K562 (cell line): ENCODE results near the gene FRYL. TPM values are rescaled to one million over a fixed set of nuclear protein-coding genes. Genes with fewer than 3 reads are reported as not detected.

Experiments used
- EHMT2 ChIP-seq: fragments of 450-650 bp; IDR thresholded peaks from 2 replicates; pipeline ENCODE4 v1.6.1; 2018; ENCODE audit warnings: antibody characterized with exemption
- FOXP1 ChIP-seq: sonication (generic); formaldehyde crosslinking; IDR thresholded peaks from 2 replicates; pipeline ENCODE4 v1.8.0; 2022; ENCODE audit warnings: mild to moderate bottlenecking, missing genetic modification reagents
- GATAD2B ChIP-seq: fragments of 450-650 bp; IDR thresholded peaks from 2 replicates; pipeline ENCODE4 v1.6.1; 2017; ENCODE audit warnings: mild to moderate bottlenecking, borderline replicate concordance
- HNRNPL ChIP-seq: fragments of 200-400 bp; formaldehyde crosslinking; IDR thresholded peaks from 2 replicates; pipeline ENCODE4 v1.6.1; 2017; ENCODE audit warnings: low read depth, mild to moderate bottlenecking, low read length
- LCOR ChIP-seq: sonication (generic); formaldehyde crosslinking; IDR thresholded peaks from 2 replicates; pipeline ENCODE4 v1.8.0; 2022; ENCODE audit warnings: mild to moderate bottlenecking, missing genetic modification reagents
- NCOA4 ChIP-seq: fragments of 450-650 bp; IDR thresholded peaks from 2 replicates; pipeline ENCODE4 v1.6.1; 2018; ENCODE audit warnings: mild to moderate bottlenecking; ENCODE audit not compliant: partially characterized antibody
- NFE2 ChIP-seq: IDR thresholded peaks from 2 replicates; pipeline ENCODE4 v1.6.1; 2014; ENCODE audit warnings: antibody characterized with exemption, low read depth
- NFE2L1 ChIP-seq: fragments of 450-650 bp; IDR thresholded peaks from 2 replicates; pipeline ENCODE4 v1.6.1; 2016; ENCODE audit warnings: missing genetic modification characterization, low read depth, mild to moderate bottlenecking, missing compliant biosample characterization, moderate library complexity, borderline replicate concordance
- PHB2 ChIP-seq: fragments of 450-650 bp; IDR thresholded peaks from 2 replicates; pipeline ENCODE4 v1.6.1; 2017; ENCODE audit warnings: low read depth
- RCOR1 ChIP-seq, 2 experiments: IDR thresholded peaks; 2 replicates each; pipeline ENCODE4 v1.6.1; 2012; ENCODE audit warnings: low read depth in 2 of 2, low read length in 2 of 2, borderline replicate concordance in 1 of 2, improper control_type of control experiment in 1 of 2
- U2AF1 ChIP-seq: fragments of 200-400 bp; formaldehyde crosslinking; optimal IDR thresholded peaks from 2 replicates; pipeline ENCODE3; 2017; ENCODE audit warnings: mild to moderate bottlenecking, low read depth, low read length, moderate library complexity
- ZNF124 ChIP-seq: sonication (generic); formaldehyde crosslinking; IDR thresholded peaks from 2 replicates; pipeline ENCODE4 v1.8.1; 2022; ENCODE audit warnings: missing genetic modification reagents
- ZNF224 ChIP-seq: sonication (generic); formaldehyde crosslinking; IDR thresholded peaks from 2 replicates; pipeline ENCODE4 v1.8.0; 2022; ENCODE audit warnings: mild to moderate bottlenecking, missing genetic modification reagents
- ZNF316 ChIP-seq: fragments of 450-650 bp; IDR thresholded peaks from 2 replicates; pipeline ENCODE4 v1.6.1; 2016
- ZNF76 ChIP-seq: fragments of 250-450 bp; sonication (Bioruptor Pico); IDR thresholded peaks from 2 replicates; pipeline ENCODE4 v1.4.0; 2020; ENCODE audit warnings: mild to moderate bottlenecking, moderate library complexity, borderline replicate concordance
- polyA plus RNA-seq, 8 experiments: library from polyadenylated mRNA; depleted of rRNA in 4 of 8; stranded (reverse) in 5 of 8; unstranded in 3 of 8; fragments of >200 nt; fragmentation: Nextera tagmentation in 2 of 8; fragmentation: Illumina TruSeq in 1 of 8; extraction: Ambion mirVana in 2 of 8; extraction: Trizol in 1 of 8; gene quantifications; 2 replicates each; pipeline versions ENCODE4 v1.2.1 to v1.2.3, GENCODE V29; 2011 to 2014; ENCODE audit warnings: inconsistent platforms in 1 of 8, missing spikeins in 1 of 8
- total RNA-seq, 7 experiments: library from RNA; depleted of rRNA in 6 of 7; stranded (reverse); fragments of >200 nt in 6 of 7; fragmentation: Illumina TruSeq in 2 of 7; extraction: Trizol in 2 of 7; gene quantifications; 2 replicates each; pipeline versions ENCODE4 v1.2.1 to v1.2.3, GENCODE V29; 2011 to 2021; ENCODE audit warnings: low replicate concordance in 1 of 7
- TF ChIP-seq, protein P1 (sequence below): fragments of 450-650 bp; formaldehyde crosslinking; IDR thresholded peaks from 2 replicates; pipeline ENCODE4 v1.4.0; 2022; ENCODE audit warnings: mild to moderate bottlenecking, moderate library complexity
- TF ChIP-seq, protein P2 (sequence below), 2 experiments: fragments of 450-650 bp; formaldehyde crosslinking in 1 of 2; IDR thresholded peaks; 2 replicates each; pipeline versions ENCODE4 v1.4.0 to v1.6.1; 2014 to 2020; ENCODE audit warnings: mild to moderate bottlenecking in 2 of 2, borderline replicate concordance in 1 of 2, low read depth in 1 of 2
- TF ChIP-seq, protein P3 (sequence below): fragments of 150-350 bp; IDR thresholded peaks from 2 replicates; pipeline ENCODE4 v1.6.1; 2014; ENCODE audit warnings: low read depth, mild to moderate bottlenecking, low read length, borderline replicate concordance

Gene FRYL
- total and polyA plus RNA-seq, 9 of the 15 experiments (the other 6 are each of a cell fraction or from before 2014, with no cell fraction given), result 7.2 to 34.9 (median 15.9) TPM

DNA sequence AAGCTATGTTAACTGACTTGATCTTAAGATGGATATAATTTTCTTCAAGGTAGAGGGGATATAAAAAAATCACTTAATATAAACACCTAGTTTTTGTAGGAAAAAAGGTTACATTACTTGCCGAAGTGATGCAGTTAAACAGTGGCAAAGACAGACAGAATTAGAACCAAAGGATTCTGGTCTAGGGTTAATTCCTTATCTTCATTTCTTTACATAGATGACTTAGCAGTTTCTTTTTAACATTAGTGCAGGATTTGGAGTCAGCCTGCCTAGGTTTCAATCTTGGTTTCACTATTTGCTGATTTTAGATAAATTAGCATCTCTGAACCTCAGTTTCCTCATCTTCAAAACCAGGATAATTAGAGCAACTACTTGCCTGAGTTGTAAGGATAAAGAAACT lies 275.7 kb downstream of the FRYL start (continued):
- peak; percentile 98 for TF ChIP-seq ZNF316
- TF ChIP-seq, protein P1, sequence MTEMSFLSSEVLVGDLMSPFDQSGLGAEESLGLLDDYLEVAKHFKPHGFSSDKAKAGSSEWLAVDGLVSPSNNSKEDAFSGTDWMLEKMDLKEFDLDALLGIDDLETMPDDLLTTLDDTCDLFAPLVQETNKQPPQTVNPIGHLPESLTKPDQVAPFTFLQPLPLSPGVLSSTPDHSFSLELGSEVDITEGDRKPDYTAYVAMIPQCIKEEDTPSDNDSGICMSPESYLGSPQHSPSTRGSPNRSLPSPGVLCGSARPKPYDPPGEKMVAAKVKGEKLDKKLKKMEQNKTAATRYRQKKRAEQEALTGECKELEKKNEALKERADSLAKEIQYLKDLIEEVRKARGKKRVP (CRISPR knock-in tag), result no peak
- peak; percentile 56; the same call in 1 of the 2 replicates for TF ChIP-seq GATAD2B
- TF ChIP-seq LCOR (CRISPR knock-in tag), result no peak
- TF ChIP-seq NFE2, result peak; percentile 95
- TF ChIP-seq RCOR1 (IDR thresholded peaks at IDR 0.05; ENCODE audit: borderline replicate concordance in 1 of 2, low read depth in 2 of 2, low read length in 2 of 2), result peak in 1 of 2 experiments; percentile 73; a peak in 1 of 4 replicates
- no peak for TF ChIP-seq ZNF124 (CRISPR knock-in tag)
- no peak for TF ChIP-seq ZNF76
- TF ChIP-seq NCOA4, result no peak
- TF ChIP-seq NFE2L1, result peak; percentile 81
- no peak for TF ChIP-seq U2AF1
- no peak for TF ChIP-seq EHMT2
- no peak for TF ChIP-seq FOXP1 (CRISPR knock-in tag)
- no peak for TF ChIP-seq HNRNPL
- TF ChIP-seq, protein P2, sequence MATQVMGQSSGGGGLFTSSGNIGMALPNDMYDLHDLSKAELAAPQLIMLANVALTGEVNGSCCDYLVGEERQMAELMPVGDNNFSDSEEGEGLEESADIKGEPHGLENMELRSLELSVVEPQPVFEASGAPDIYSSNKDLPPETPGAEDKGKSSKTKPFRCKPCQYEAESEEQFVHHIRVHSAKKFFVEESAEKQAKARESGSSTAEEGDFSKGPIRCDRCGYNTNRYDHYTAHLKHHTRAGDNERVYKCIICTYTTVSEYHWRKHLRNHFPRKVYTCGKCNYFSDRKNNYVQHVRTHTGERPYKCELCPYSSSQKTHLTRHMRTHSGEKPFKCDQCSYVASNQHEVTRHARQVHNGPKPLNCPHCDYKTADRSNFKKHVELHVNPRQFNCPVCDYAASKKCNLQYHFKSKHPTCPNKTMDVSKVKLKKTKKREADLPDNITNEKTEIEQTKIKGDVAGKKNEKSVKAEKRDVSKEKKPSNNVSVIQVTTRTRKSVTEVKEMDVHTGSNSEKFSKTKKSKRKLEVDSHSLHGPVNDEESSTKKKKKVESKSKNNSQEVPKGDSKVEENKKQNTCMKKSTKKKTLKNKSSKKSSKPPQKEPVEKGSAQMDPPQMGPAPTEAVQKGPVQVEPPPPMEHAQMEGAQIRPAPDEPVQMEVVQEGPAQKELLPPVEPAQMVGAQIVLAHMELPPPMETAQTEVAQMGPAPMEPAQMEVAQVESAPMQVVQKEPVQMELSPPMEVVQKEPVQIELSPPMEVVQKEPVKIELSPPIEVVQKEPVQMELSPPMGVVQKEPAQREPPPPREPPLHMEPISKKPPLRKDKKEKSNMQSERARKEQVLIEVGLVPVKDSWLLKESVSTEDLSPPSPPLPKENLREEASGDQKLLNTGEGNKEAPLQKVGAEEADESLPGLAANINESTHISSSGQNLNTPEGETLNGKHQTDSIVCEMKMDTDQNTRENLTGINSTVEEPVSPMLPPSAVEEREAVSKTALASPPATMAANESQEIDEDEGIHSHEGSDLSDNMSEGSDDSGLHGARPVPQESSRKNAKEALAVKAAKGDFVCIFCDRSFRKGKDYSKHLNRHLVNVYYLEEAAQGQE (IDR thresholded peaks at IDR 0.05; ENCODE audit: borderline replicate concordance), result peak; percentile 10; the same call in 1 of the 2 replicates
- TF ChIP-seq, protein P2 (CRISPR knock-in tag; IDR thresholded peaks at IDR 0.05; ENCODE audit: low read depth), result no peak
- TF ChIP-seq, protein P3, sequence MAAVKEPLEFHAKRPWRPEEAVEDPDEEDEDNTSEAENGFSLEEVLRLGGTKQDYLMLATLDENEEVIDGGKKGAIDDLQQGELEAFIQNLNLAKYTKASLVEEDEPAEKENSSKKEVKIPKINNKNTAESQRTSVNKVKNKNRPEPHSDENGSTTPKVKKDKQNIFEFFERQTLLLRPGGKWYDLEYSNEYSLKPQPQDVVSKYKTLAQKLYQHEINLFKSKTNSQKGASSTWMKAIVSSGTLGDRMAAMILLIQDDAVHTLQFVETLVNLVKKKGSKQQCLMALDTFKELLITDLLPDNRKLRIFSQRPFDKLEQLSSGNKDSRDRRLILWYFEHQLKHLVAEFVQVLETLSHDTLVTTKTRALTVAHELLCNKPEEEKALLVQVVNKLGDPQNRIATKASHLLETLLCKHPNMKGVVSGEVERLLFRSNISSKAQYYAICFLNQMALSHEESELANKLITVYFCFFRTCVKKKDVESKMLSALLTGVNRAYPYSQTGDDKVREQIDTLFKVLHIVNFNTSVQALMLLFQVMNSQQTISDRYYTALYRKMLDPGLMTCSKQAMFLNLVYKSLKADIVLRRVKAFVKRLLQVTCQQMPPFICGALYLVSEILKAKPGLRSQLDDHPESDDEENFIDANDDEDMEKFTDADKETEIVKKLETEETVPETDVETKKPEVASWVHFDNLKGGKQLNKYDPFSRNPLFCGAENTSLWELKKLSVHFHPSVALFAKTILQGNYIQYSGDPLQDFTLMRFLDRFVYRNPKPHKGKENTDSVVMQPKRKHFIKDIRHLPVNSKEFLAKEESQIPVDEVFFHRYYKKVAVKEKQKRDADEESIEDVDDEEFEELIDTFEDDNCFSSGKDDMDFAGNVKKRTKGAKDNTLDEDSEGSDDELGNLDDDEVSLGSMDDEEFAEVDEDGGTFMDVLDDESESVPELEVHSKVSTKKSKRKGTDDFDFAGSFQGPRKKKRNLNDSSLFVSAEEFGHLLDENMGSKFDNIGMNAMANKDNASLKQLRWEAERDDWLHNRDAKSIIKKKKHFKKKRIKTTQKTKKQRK, result no peak
- no peak for TF ChIP-seq ZNF224 (CRISPR knock-in tag)
- no peak for TF ChIP-seq PHB2
